Skeletal muscle satellite cell (primary cell): ENCODE data around the gene KIF5C.

Experiments used
- H3K27me3 ChIP-seq: 2 replicates; pipeline ENCODE4 v1.7.0; 2013; ENCODE audit warnings: low read length; ENCODE audit not compliant: control insufficient read depth, insufficient read depth
- H3K36me3 ChIP-seq: 2 replicates; pipeline ENCODE4 v1.7.0; 2013; ENCODE audit warnings: mild to moderate bottlenecking, control low read depth, low read length; ENCODE audit not compliant: insufficient read depth
- H3K4me1 ChIP-seq: 2 replicates; pipeline ENCODE4 v1.7.0; 2013; ENCODE audit warnings: low read length; ENCODE audit not compliant: control insufficient read depth, insufficient read depth
- H3K4me2 ChIP-seq: 2 replicates; pipeline ENCODE4 v1.7.0; 2013; ENCODE audit warnings: mild to moderate bottlenecking, low read length
- H3K4me3 ChIP-seq: 2 replicates; pipeline ENCODE4 v1.7.0; 2013; ENCODE audit warnings: low read length
- H3K9ac ChIP-seq: 2 replicates; pipeline ENCODE4 v1.7.0; 2013; ENCODE audit warnings: mild to moderate bottlenecking, low read depth, low read length, moderate library complexity
- H3K9me3 ChIP-seq: replicated peaks from 2 replicates; pipeline ENCODE4 v1.7.0; 2013; ENCODE audit warnings: mild to moderate bottlenecking, control low read depth, low read length

Gene KIF5C

GRCh38 chr2:149055751-149056150 lies 180.7 kb downstream of the KIF5C start:
- Histone ChIP-seq H3K9ac (peak overlapping the region; percentile 25), H3K27me3 (no peaks in the 10 kb centered on the region), H3K36me3 (no peaks in the 10 kb centered on the region), H3K4me3 (no peak overlapping the region), H3K9me3 (no peaks in the 10 kb centered on the region), H3K4me1 (peaks cover 11% of the 10 kb centered on the region), H3K4me2 (peak overlapping the region; percentile 51)

DNA sequence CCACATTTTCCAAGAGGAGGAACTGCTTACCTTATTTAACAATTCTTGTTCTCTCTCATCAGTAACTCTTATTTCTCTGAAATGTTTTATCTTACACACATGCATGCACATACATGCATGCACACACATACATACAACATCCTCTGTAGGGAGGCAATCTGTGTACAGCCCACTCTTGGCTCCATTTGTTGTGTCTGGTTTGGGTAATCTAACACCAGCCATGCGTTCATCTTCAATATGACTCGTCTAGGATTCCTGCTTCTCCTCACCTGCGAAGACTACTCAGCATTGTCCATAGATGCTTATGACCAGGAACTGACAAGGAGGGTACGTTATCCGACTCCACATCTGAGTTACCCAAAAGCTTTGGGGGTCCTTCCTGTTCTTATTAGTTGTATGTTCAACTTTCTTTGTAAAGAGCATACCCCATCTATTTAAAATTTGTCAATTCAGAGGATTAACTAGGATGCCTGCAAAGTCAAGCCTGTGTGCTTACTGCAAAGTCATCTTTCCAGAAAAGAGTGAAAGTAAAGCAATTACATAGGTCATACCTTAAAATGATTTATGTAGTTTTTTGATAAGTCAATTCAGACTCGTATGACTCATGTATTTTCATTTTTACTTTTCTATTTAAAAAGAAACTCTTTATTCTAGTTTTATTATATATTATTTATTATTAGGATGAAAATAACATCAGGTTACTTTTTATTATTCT lies 181.7 kb downstream of the KIF5C start:
- no peak overlapping the region for H3K9ac ChIP-seq
- H3K9me3 ChIP-seq = no peaks in the 10 kb centered on the region
- no peak overlapping the region for H3K4me2 ChIP-seq
- H3K4me1 ChIP-seq = peaks cover 14% of the 10 kb centered on the region
- H3K36me3 ChIP-seq = no peaks in the 10 kb centered on the region
- no peaks in the 10 kb centered on the region for H3K27me3 ChIP-seq
- no peak overlapping the region for H3K4me3 ChIP-seq

- peaks cover 14% of the 10 kb centered on the region for H3K4me1 ChIP-seq
Observed at GRCh38 chr2:149057401-149057800, 182.4 kb downstream of the KIF5C start.

GRCh38 chr2:149058936-149059335 lies 183.9 kb downstream of the KIF5C start:
- Histone ChIP-seq H3K4me2 (no peak overlapping the region), H3K4me3 (no peak overlapping the region), H3K9ac (no peak overlapping the region), H3K9me3 (no peaks in the 10 kb centered on the region), H3K36me3 (no peaks in the 10 kb centered on the region), H3K27me3 (no peaks in the 10 kb centered on the region), H3K4me1 (peaks cover 19% of the 10 kb centered on the region)

More at GRCh38 chr2:149057401-149057800, 182.4 kb downstream of the KIF5C start:
- H3K9ac ChIP-seq = no peak overlapping the region
- H3K27me3 ChIP-seq = no peaks in the 10 kb centered on the region
- no peak overlapping the region for H3K4me2 ChIP-seq
- no peak overlapping the region for H3K4me3 ChIP-seq
- H3K9me3 ChIP-seq = no peaks in the 10 kb centered on the region
- no peaks in the 10 kb centered on the region for H3K36me3 ChIP-seq

GRCh38 chr2:149059822-149060221 lies 184.8 kb downstream of the KIF5C start:
- Histone ChIP-seq H3K9me3 (no peaks in the 10 kb centered on the region), H3K27me3 (no peaks in the 10 kb centered on the region), H3K9ac (no peak overlapping the region), H3K4me2 (no peak overlapping the region), H3K4me3 (no peak overlapping the region), H3K4me1 (peaks cover 24% of the 10 kb centered on the region), H3K36me3 (no peaks in the 10 kb centered on the region)

- Histone ChIP-seq H3K4me1 (peaks cover 21% of the 10 kb centered on the region), H3K27me3 (no peaks in the 10 kb centered on the region), H3K9me3 (no peaks in the 10 kb centered on the region), H3K4me3 (no peak overlapping the region), H3K4me2 (no peak overlapping the region), H3K9ac (no peak overlapping the region), H3K36me3 (no peaks in the 10 kb centered on the region)
Observed at GRCh38 chr2:149061133-149061745, 186.2 kb downstream of the KIF5C start.

DNA sequence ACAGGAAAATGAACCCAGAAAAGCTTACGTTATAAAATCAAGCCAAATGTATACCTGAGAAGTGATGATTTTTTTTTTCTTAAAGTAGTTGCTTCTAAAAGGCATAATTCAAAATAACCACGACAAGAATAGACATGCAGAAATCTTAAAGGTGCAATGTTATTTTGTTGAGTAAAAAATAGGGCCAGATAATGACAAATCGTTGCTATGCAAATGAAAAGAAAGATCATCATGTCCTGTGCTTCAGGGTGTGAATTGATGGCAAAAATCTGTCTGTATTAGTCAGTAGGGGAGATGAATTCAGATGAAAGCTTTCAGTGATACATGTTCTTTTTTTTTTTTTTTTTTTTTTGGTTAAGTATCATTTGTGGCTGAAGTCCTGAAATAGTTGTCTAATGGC lies 187.5 kb downstream of the KIF5C start:
- H3K4me3 ChIP-seq = no peak overlapping the region
- no peaks in the 10 kb centered on the region for H3K9me3 ChIP-seq
- H3K36me3 ChIP-seq = no peaks in the 10 kb centered on the region
- peaks cover 20% of the 10 kb centered on the region for H3K4me1 ChIP-seq
- no peaks in the 10 kb centered on the region for H3K27me3 ChIP-seq
- no peak overlapping the region for H3K4me2 ChIP-seq
- H3K9ac ChIP-seq = no peak overlapping the region

GRCh38 chr2:149063177-149063576 lies 188.2 kb downstream of the KIF5C start:
- Histone ChIP-seq H3K9ac (no peak overlapping the region), H3K4me2 (no peak overlapping the region), H3K36me3 (no peaks in the 10 kb centered on the region), H3K9me3 (no peaks in the 10 kb centered on the region), H3K4me3 (no peak overlapping the region), H3K4me1 (peaks cover 24% of the 10 kb centered on the region), H3K27me3 (no peaks in the 10 kb centered on the region)

GRCh38 chr2:149064365-149064841 lies 189.4 kb downstream of the KIF5C start:
- no peak overlapping the region for H3K9ac ChIP-seq
- no peak overlapping the region for H3K4me3 ChIP-seq
- no peaks in the 10 kb centered on the region for H3K36me3 ChIP-seq
- no peaks in the 10 kb centered on the region for H3K27me3 ChIP-seq
- no peaks in the 10 kb centered on the region for H3K9me3 ChIP-seq
- peaks cover 34% of the 10 kb centered on the region for H3K4me1 ChIP-seq
- no peak overlapping the region for H3K4me2 ChIP-seq

DNA sequence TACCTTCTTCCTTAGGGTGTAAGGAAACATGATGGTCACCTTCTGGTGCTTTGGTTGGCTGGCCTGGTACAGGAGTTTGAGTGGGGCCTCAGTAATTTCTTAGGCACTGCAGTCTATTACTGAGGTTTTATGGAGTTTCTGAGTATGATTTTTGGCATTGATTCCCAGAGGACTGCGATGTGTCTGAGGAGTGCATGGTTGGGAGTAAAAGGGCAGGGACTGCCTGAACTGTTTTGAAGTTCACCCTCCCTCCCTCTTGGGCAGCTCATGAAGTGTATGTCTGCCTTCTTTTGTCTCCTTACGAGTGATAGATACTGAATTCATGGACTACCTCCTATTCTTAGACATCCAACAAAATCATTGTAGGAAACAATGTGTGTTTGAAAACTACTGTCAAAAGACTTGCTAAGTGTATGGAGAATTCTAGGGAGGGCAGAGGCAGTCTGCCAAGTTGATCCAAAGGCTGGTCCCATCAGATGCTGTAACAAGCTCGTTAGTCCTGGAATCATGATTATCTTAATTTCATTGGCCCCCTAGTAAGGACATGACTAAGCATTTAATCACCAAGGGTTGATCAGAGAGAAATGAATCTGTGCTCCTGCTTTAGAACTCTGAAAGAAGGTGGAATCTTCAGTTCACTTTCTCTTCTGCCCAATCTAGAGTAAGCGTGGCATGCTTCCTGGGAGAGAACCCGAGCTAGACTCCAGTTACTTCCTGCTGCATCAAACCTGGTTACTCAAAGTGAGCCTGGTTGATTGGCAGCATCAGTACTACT lies 190.0 kb downstream of the KIF5C start:
- no peak overlapping the region for H3K4me3 ChIP-seq
- no peaks in the 10 kb centered on the region for H3K9me3 ChIP-seq
- peaks cover 39% of the 10 kb centered on the region for H3K4me1 ChIP-seq
- no peak overlapping the region for H3K9ac ChIP-seq
- H3K36me3 ChIP-seq = no peaks in the 10 kb centered on the region
- no peaks in the 10 kb centered on the region for H3K27me3 ChIP-seq
- H3K4me2 ChIP-seq = no peak overlapping the region

GRCh38 chr2:149068225-149068995 lies 193.4 kb downstream of the KIF5C start:
- no peaks in the 10 kb centered on the region for H3K9me3 ChIP-seq
- peak overlapping the region; percentile 39 for H3K4me2 ChIP-seq
- peaks cover 39% of the 10 kb centered on the region for H3K4me1 ChIP-seq
- no peaks in the 10 kb centered on the region for H3K36me3 ChIP-seq
- no peaks in the 10 kb centered on the region for H3K27me3 ChIP-seq
- H3K4me3 ChIP-seq = no peak overlapping the region
- H3K9ac ChIP-seq = peak overlapping the region; percentile 61
